Stimulated activated CD4-positive, alpha-beta T cell treated with anti-CD3 and anti-CD28 coated beads, TNF-alpha, amount 100 ng/mL, for 1 hour (primary cell): Measurements from ENCODE around the gene RPGR.

Source experiments
- DNase-seq, 3 donors: peaks; one replicate each; pipeline ENCODE4 v3.0.0-alpha.2; 2020; ENCODE audit warnings: low read depth in 3 of 3, low spot score in 1 of 3

Gene RPGR

DNA sequence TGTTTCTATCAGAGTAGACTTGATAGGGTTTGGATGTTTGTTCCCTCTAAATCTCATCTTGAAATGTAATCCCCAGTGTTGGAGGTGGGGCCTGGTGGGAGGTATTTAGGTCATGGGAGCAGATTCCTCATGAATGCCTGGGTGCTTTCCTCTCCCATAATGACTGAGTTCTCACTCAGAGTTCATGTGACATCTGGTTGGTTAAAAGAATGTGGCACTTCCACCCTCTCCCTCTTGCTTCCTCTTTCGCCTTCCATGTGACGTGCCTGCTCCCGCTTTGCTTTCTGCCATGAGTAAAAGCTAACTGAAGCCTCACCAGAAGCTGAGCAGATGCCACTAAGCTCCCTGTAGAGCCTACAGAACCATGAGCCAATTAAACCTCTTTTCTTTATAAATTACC is 59.3 kb downstream of the RPGR start:
- DNase-seq = no peak

DNA sequence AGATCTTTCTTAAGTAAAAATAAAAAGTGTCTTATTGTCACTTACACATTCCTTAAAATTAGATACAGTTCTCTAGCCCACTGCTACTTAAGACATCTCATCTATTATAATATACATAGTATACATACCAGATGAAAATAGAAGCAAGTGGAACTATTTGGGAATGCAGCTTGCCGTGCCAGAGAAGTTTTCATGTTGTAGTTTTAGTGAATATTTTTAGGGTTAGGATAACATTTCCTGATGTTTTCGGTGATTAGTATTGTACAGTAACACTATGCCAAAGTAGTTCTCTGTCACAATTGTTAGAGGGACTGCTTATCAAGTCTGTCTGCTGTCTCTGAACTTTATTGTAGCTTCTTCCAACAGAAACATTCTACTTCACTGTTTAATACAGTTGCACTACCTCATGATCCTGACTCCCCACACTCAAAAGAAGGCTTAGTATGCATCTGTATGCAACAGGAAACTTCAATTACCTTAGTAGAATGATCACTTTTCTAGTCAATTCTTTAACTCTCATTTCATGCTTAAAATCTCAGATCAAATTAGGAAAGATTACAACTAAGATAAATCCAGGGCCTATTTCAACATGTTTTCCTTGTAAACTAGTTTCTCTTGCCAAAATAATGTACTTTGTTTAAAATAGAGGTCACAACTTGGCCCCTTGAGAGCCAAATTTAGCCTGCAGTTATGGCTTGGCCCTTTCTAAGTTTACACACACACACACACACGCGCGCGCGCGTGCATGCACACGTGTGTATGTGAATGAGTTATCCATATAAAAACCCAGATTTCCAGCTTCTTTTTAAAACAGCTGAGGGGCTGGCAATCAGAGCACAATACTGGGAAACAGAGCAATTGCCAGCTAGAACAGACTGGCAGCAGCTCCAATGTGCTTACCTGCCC is 64.3 kb downstream of the RPGR start:
- DNase-seq = no peak

DNA sequence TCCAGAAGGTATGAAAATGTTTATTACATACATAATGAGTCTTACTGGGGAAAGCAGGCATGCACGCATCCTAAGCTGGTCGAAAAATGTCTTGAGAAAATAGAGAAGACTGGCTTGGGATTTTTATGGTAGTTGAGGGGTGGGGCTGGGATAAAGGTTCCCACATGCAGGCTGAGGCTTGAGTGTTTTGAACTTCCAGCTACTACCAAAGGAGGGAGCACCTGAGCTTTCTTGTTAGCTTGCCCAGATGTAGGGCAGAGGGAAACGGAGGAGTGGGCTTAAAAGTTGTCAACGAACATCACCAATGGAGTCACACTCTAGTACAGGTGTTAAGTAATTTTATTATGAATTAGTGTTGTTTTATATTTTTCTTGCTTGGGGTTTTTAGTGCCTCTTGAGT is 67.1 kb downstream of the RPGR start:
- no peak for DNase-seq

- no peak for DNase-seq
These were observed 71.3 kb downstream of the RPGR start for GRCh38 chrX:38256019-38256418.

GRCh38 chrX:38249965-38250364 is 77.3 kb downstream of the RPGR start:
- DNase-seq = no peak

DNA sequence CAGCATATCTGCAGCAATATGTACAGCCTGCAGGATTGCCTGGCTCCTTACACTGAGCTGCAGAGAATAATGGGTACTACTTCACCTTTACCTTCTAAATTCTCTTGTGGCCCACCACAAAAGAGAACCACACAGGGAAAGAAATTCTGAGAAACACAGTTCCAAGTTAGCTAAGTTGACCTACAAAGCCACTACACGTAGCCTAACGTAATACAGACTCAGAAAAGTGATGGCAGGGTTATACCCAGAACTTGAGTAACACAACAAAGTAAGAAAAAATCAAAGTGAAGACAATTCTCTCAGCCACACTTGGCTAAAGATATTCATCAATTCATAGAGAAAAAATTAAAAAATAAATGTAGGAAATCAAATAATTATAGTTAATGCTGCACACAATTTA is 80.3 kb downstream of the RPGR start:
- DNase-seq = no peak

GRCh38 chrX:38240541-38240940 is 86.8 kb downstream of the RPGR start:
- DNase-seq = no peak

GRCh38 chrX:38236901-38237615 is 90.3 kb downstream of the RPGR start:
- no peak for DNase-seq

- no peak for DNase-seq
These were observed 93.2 kb downstream of the RPGR start for GRCh38 chrX:38233891-38234667.

- no peak for DNase-seq
These were observed 95.1 kb downstream of the RPGR start for GRCh38 chrX:38232079-38232686.

DNA sequence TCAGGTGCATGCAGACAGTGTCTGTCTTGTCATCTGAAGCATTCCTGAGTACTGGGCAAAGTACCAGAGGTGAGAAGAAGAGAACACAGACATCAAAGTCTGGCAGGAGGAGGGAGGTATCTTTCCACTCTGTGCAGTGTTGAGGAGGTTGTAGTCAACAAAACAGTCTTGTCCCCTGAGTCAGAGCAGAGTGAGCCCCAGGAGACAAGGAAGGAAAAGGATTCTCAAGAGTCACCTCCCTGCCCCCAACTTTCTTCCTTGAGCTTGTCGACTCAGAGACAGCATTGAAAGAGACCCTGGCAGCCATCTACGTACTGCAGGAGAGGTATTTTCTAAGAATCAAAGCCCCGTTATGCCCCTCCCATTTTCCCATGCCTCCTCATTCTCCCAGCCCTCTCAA is 102.2 kb downstream of the RPGR start:
- DNase-seq = no peak

- no peak for DNase-seq
These were observed 103.1 kb downstream of the RPGR start for GRCh38 chrX:38224160-38224559.

- no peak for DNase-seq
These were observed 105.8 kb downstream of the RPGR start for GRCh38 chrX:38221391-38221929.

DNA sequence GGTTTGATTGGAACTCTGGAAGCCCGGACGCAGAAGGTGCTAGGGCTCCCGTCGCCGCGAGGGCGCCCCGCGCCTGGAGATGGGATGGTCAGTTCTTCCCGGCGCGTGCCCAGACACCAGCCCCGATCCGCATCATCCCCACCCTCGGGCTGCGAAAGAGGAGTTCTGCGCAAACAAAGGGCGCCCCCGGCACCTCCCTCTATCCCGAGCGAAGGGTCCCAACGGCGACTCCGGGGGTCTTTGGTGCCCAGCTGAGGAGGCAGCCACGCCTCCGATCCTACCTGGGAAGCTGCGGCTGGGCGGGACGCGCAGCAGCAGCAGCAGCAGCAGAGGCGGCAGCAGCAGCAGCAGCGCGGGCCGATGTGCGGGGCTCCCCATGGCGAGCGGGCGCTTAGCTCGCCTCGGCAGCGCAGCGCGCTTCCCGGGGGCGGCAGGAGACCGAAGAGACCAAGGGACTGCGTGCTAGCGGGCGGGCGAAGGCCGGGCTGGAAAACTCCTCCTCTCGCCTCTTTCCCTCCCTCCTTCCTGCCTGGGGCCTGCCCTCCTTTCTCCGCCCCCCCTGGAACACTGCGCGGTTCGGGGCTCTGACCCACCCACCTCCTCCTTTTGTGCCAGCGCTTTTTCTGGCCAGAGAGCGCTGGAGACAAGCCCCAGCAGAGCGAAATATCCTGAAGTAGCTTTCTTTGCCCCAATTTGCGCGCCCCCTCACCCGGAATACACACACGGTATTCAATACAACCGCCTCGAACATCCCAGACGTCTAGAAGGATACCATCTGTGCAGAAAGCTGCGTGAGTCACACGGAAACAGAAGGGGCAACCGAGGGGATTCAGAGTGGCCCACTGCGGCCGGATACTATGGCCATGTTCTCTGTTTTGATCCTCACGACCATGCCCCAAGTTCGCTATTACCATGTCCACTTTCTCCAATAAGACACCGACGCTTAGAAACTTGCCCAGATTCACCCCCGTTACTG is 106.6 kb downstream of the RPGR start, which contains the start of gene SRPX:
Gene SRPX (minus strand): TSS at position 457 of the 976 bp plus-strand sequence. CDS start 79 bp downstream, at position 378.
- no peak for DNase-seq

DNA sequence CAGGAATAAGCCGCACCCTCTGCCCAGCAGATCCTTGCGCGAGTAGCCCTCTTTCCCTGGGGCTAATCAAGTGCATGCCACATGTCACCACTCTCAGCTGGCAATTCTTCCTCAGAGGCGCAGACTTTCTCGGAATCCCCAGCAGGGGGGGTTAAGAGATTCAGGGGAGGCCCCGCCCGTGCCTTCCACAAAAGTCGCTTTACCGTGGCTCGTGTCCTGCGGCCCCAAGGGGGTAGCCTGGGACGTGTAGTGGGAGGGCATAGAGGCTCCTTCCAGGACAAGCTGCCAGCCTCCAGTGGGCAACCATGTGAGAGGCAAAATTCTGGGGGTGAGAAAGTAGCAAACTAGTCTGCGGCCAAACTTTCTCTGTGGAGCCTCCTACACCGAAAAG is 107.3 kb downstream of the RPGR start:
- no peak for DNase-seq
